Posterior cingulate gyrus (tissue), 11 donors: ENCODE data around the gene PSMB2.
"Not testable (repeated sequence)": the region's sequence is repeated elsewhere in the genome, so short reads cannot be mapped to it uniquely, and the experiment has no call there.

ENCODE experiments used
- DNase-seq, 10 donors: peaks; one replicate each; pipeline versions ENCODE4 v3.0.0 to v3.0.0-alpha.2; 2020 to 2021; ENCODE audit warnings: mixed read lengths in 3 of 10
- intact Hi-C: fragments of 100-400 bp; cut with DNase I; formaldehyde crosslinking; loops from one replicate; pipeline ENCODE4 v1.15.1; 2023

PSMB2 gene

DNA sequence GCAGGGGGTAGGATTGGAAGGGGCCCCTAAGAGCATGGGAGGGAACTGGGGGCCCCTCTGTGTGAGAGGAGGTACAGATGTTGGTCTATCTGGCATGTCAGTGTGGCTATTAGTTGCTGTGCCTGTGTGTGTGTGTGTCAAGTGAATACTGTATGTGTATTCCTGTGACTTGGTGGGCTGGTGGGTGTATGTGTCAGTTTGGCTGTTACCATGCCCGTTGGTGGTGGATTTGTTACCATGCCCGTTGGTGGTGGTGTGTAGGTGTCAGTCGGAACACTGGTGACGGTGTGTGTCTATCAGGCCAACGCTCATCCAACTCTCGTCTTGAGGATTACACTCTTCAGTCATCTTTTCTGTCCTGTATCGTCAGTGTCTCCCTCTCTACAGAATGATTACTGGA, 45.6 kb downstream of the PSMB2 start:
- no peak for DNase-seq
- intact Hi-C loops: no loop called here

DNA sequence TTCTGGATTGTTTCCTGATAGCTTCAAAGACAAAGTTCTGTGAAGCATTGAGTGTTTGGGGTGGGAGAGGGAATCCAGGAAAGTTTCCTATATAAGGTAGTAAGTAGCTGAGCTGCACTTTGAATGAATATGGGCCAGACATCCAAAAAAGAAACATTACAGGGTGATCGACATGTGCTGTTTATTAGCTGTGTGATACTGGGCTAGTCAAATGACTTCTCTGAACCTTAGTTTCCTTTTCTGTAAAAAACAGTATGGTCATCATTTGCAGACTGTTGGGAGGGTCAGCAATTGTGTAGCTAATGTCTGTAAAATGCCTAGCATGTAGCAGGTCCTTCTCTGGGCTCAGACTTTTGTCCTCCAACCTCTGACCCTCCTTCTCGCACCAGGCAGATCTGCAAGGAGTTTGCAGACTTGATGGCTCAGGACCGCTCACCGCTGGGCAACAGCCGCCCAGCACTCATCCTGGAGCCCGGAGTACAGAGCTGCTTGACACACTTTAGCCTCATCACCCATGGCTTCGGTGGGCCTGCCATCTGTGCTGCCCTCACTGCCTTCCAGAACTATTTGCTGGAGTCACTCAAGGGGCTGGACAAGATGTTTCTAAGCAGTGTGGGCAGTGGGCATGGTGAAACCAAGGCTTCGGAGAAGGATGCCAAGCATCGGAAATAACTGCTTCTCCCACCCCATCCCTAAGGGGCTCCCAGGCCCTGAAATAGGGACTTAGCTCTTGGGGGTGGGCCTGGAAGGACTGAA, 47.1 kb downstream of the PSMB2 start:
- no peak for DNase-seq
- intact Hi-C loops: no loop called here

DNA sequence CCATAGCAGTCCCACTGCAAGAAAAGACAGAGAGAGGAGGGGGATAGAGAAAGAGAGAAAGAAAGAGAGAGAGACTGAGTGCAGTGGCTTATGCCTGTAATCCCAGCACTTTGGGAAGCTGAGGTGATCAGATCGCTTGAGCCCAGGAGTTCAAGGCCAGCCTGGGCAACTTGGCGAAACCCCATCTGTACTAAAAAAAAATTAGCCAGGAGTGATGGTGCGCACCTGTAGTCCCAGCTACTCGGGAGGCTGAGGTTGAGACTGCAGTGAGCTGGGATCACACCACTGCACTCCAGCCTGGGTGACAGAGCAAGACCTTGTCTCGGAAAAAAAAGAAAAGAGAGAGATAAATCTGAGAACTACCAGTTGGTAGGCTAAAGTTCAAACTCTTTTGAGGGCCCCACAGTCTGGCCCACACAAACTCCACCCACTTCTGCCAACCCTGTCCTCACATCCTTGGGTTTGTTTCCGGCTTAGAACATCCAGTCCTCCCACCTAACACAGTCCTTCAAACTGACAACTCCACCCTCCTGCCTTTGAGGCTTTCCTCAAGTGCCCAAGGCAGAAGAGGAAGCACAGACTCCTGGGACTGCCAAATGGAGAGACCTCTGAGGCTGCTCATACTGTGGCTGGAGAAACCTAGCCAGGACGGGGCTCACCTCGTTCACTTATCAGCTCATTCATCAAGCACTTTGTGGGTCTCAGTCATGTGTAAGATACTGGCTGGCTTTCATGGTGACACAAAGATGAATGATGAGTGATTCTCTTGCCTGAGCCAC, 48.1 kb downstream of the PSMB2 start:
- DNase-seq: no peak
- intact Hi-C loops: no loop called here

DNA sequence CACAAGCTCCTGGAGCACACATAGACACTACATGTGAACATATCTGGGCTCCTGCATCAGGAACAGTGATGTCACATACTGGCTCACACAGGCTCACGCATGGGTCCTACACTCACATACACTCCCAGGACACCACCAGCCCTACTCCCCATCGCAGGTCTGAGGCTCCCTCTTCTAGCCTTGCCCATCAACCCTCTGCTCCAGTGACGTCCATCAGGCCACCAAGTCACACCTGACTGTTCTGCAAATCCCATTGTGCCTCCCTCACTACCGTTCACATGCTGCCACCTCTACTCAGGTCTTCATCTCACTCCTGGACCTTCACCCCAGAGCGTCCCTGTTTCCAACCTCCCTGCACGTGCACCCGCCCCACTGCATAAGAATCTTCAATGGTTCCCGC, 50.1 kb downstream of the PSMB2 start:
- DNase-seq: no peak
- intact Hi-C loops: no loop called here

DNA sequence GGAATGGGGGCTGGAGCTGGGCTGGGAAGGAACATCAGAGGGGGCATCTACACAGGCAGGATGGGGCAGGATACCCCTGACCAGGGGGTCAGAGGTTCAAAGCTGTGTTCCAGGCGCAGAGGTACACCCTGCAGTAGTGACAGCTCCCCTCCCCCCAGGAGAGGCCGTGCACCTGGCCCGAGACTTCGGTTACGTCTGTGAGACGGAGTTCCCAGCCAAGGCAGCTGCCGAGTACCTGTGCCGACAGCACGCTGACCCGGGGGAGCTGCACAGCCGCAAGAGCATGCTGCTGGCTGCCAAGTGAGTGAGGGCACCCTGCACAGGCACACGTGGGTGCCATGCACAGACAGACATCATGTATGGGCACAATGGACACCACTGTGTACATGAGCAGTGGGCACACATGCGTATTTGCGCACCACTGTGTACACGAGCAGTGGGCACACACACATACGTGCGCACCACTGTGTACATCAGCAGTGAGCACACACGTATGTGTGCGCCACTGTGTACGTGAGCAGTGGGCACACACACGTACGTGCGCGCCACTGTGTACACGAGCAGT, 50.8 kb downstream of the PSMB2 start:
- peak in 1 of 10 donors; percentile 59 for DNase-seq
- intact Hi-C loops: no loop called here

DNA sequence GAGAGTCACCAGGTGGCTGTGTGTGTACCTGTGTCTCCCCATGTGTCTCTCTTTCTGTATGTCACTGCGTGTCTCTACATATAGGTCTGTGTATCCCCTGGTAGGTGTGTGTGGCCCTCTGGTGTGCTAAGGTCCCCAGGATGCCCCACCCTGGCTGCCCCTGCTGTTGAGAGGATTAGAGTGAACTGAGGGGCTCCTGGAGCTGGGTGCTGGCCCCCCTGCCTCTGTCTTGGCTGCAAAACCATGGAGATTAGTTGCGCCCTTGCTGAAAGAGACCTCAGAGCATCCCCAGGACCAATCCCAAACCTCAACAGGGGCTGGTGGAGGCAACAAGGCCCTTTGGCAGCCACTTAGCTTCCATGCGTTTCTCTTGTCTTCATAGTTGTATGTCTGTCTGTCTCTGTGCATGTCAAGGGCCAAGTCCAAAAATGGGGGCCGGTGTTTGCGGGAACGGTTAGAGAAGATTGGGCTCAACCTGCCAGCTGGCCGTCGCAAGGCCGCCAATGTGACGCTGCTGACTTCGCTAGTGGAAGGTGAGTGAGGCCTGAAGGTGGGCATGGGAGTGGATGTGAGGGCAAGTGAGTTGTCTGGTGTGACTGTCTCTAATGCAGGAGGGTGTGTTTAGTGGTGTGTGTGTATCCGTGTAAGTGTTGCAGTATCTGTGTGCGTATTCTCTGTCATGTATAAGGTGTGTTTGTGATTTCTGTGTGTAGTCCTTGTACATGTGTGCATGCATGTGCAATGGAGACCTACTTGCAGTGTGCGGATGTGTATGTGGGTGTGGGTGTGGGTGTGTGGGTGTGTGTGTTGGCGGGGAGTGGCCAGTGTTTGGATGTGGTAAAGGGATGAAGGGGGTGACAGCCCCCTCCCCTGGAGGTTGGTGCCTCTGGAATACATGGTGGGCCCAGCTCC, 51.6 kb downstream of the PSMB2 start:
- DNase-seq: peak in 2 of 10 donors; percentile 65 to 72
- intact Hi-C loops: no loop called here

DNA sequence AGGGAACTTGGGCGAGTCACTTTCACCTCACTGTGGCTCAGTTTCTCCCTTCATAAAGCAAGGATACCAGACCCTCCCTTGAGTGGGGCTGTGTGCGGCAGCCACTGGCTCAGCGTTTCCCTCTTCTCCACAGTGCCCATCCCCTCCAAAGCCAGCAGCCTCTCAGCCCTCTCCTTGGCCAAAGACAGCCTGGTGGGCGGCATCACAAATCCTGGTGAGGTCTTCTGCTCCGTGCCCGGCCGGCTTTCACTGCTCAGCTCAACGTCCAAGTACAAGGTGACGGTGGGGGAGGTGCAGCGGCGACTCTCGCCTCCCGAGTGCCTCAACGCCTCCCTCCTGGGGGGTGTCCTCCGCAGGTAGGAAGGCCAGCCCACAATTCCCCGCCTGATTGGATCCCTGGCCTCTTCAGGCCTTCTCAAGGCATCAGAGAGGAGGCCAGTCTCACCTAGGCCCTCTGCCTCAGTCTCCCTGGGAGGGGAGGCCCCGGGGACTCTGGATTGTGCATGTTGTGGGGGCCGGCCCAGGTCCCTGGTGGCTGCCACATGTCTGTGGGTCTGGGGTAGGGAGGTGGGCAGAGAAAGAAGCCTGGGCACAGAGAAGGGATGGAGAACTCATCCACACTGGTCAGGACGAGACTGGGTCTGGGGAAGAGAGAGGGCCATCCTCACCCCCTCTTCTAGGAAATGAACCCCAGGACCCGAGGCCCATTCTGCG, 53.0 kb downstream of the PSMB2 start:
- intact Hi-C loops: no loop called here
- peak in 2 of 10 donors; percentile 55 to 64 for DNase-seq

DNA sequence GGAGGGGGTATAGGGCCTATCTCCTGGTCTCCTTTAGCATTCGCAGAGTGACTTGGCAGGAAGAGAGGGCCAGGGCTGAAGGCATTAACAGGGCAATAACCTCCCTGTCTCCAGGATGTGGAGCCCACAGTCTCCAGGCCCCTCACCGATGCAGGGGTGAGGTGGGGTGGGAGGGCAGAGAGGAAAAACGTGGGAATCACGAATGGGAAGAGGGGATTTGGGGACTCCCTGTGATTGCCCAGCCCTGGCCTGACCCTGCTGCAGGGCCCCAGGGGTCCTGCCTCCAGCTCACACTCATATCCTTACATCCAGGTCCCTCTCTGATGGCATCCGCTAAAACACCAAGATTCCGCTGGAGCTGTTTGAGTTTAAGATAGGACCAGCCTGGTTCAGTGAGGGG, 53.6 kb downstream of the PSMB2 start:
- no peak for DNase-seq
- intact Hi-C loops: no loop called here

DNA sequence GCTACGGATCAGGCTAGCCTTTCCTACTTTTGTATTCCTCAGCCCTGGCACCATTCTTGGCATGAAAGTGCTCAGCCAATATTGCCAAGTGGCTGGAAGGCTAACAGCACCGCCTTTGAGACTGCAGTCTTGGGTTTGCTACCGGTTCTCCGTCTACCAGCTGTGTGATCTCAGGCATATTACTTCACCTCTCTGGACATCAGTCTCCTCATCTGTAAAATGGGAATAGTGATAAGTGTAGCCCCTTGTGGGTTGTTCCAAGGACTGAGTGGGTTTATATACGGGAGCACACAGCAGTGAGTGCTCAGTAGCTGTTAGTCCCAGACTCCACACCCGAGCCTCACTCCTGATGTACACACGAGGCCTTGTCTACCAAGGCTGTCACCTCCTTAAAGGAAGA, 54.5 kb downstream of the PSMB2 start:
- intact Hi-C loops: no loop called here
- peak in 1 of 10 donors; percentile 19 for DNase-seq

DNA sequence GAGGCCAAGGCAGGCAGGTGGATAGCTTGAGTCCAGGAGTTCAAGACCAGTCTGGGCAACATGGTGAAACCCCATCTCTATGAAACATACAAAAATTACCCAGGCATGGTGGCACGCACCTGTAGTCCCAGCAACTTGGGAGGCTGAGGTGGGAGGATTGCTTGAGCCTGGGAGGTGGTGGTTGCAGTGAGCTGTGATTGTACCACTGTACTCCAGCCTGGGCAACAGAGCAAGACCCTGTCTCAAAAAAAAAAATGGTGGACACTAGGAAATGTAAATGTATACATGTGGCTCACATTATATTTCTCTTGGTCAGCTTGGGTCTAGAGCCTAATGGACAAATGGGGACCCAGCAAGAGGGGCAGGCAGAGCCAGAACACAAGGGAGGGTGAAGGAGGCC, 55.5 kb downstream of the PSMB2 start:
- peak in 1 of 10 donors; percentile 22 for DNase-seq
- intact Hi-C loops: not testable (repeated sequence)

DNA sequence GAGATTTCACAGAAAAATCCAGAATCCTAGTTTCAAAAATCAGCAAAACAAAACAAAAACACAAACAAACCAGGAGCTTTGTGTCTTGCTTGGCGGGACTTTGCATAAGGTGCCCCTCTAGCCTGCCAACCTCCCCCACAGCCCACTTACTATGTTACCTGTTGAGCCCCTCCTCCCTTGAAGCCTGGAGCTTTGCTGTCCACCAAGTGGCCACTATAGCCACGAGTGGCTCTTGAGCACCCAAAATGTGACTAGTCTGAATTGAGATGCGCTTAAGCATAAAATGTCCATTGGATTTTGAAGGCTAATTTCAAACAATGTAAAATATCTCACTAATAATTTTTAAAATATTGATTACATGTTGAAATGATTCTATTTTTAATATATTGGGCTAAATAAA, 56.0 kb downstream of the PSMB2 start:
- DNase-seq: peak in 1 of 10 donors; percentile 39
- intact Hi-C loops: no loop called here

DNA sequence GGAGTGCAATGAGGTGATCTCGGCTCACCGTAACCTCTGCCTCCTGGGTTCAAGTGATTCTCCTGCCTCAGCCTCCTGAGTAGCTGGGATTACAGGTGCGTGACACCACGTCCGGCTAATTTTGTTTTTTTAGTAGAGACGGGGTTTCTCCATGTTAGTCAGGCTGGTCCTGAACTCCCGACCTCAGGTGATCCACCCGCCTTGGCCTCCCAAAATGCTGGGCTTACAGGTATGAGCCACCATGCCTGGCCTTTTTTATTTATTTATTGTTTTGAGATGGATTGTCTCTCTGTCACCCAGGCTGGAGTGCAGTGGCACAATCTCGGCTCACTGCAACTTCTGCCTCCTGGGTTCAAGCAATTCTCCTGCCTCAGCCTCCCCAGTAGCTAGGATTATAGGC, 59.7 kb downstream of the PSMB2 start:
- peak in 1 of 10 donors; percentile 51 for DNase-seq
- intact Hi-C loops: not testable (repeated sequence)

DNA sequence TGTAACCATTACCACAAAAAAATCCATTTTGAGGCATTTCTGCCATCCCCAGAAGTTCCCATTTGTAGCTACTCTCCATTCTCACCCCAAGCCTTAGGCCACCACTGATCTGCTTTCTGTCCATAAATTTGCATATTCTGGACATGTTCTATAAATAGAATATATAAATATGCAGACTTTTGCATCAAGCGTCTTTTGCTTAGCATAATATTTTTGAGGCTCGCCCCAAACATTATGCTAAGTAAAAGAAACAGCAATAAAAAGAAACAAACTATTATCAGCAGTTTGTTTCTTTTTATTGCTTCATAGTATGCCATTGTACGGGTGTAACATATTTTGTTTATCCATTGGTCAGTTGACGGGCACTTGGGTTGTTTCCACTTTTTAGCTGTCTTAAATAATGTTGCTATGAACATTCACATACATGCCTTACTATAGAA, 60.4 kb downstream of the PSMB2 start:
- intact Hi-C loops: no loop called here
- DNase-seq: no peak

DNA sequence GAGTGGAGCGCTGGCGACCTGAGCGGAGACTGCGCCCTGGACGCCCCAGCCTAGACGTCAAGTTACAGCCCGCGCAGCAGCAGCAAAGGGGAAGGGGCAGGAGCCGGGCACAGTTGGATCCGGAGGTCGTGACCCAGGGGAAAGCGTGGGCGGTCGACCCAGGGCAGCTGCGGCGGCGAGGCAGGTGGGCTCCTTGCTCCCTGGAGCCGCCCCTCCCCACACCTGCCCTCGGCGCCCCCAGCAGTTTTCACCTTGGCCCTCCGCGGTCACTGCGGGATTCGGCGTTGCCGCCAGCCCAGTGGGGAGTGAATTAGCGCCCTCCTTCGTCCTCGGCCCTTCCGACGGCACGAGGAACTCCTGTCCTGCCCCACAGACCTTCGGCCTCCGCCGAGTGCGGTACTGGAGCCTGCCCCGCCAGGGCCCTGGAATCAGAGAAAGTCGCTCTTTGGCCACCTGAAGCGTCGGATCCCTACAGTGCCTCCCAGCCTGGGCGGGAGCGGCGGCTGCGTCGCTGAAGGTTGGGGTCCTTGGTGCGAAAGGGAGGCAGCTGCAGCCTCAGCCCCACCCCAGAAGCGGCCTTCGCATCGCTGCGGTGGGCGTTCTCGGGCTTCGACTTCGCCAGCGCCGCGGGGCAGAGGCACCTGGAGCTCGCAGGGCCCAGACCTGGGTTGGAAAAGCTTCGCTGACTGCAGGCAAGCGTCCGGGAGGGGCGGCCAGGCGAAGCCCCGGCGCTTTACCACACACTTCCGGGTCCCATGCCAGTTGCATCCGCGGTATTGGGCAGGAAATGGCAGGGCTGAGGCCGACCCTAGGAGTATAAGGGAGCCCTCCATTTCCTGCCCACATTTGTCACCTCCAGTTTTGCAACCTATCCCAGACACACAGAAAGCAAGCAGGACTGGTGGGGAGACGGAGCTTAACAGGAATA, 64.0 kb downstream of the PSMB2 start:
- intact Hi-C loops: no loop called here
- DNase-seq: peak in 2 of 10 donors; percentile 76 to 80

DNA sequence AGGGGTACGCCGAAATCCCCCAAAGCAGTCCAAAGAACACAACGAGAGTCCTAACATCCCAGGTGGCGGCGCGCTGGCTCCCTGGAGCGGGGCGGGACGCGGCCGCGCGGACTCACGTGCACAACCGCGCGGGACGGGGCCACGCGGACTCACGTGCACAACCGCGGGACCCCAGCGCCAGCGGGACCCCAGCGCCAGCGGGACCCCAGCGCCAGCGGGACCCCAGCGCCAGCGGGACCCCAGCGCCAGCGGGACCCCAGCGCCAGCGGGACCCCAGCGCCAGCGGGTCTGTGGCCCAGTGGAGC, 64.6 kb downstream of the PSMB2 start:
- peak in 2 of 10 donors; percentile 34 to 56 for DNase-seq
- intact Hi-C loops: not testable (repeated sequence)

DNA sequence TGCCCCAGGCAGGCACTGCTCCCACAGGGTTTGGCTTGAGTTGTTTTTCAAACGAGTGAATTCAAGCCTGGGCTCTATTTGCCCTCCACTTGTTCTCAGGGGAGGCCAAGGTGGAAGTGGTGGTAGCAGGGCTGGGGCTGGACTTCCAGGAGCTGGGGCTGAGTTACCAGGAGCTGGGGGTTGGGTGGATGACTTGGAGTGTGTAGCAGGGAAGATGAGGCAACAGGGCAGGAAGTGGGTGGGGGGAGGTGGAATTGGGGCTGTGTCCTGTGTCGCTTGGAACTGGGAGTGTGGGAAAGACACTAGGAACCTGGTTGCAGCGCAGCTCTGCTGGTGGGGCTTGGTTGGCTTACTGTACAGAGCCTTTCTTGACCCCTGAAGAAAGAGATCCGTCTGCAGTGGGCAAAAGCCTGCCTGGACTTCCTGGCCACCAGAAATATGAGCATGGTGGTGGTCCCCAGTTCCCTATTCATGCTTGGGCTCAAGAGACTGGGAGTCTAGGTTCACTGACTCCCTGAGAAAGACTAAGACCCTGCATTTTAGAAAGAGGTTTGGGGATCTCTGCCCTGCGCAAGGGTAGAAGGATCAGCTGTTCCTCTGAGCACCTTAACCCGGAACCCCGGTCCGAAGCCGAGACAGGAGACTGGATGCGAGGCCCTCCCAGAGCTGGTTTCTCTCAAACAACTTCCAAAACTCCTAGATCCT, 65.1 kb downstream of the PSMB2 start:
- intact Hi-C loops: no loop called here
- peak in 2 of 10 donors; percentile 26 to 51 for DNase-seq

DNA sequence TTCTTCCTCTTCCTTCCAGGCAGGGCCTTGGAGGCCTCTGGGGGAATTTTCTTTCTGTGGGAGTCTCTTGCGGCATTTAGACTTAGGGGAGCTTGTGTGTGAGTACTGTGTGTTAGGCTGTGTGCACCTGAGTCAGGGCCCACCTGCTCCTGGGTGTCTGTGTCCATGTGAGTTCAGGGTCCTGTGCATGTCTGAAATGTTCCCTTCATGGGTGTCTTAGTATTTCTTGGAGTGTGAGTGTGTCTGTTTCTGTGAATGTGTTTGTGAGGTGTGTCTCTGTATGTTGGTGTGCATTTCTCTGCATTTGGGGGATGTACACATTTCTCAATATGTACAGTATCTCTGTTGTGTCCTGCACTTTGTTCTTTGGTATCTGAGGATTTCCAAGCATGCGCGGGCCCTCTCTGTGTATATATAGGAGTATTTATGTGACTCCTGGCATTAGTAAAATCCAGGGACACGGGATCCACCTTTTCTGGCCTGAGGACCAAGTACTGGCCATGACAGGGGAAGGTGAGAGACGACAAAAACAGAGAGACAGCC, 65.8 kb downstream of the PSMB2 start:
- intact Hi-C loops: no loop called here
- peak in 1 of 10 donors; percentile 16 for DNase-seq
